CD4-positive, alpha-beta T cell treated with Interleukin-12 subunit alpha and Interleukin-12 subunit beta, for 1 hour (primary cell): ENCODE measurements around the gene HOXA6.

Experiments used
- DNase-seq: peaks from one replicate; pipeline ENCODE4 v3.0.0-alpha.2; 2020

HOXA6 gene

DNA sequence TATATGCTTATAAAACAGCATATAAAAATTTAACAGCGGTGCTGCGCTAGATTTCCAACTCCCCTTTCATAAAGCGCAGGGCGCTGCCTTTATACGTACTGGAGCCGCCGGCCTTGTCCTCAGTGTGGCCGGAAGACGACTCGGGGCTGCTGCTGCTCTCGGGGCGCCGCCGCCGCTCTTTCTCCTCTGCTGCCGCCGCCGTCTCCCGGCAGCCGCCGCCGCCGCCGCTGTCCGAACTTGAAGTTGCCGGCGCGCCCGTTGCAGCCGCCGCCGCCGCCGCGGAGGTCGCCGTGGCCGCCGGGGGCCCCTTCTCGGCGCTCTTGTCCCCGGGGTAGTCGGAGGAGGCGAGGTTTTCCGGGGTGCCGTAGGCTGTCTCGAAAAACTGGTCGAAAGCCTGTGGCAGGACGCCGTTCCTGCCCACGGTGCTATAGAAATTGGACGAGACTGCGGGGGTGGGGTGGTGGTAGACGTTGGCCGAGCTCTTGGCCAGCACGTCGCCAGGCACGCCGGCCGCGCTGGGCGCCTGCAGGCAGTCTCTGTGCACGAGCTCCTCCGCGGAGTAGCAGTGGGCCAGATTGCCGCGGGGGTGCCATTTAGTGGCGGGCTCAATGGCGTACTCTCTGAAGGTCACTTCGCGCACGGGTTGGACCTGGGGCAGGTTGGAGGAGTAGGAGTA, 36.9 kb upstream of the HOXA6 start:
- no peak for DNase-seq

DNA sequence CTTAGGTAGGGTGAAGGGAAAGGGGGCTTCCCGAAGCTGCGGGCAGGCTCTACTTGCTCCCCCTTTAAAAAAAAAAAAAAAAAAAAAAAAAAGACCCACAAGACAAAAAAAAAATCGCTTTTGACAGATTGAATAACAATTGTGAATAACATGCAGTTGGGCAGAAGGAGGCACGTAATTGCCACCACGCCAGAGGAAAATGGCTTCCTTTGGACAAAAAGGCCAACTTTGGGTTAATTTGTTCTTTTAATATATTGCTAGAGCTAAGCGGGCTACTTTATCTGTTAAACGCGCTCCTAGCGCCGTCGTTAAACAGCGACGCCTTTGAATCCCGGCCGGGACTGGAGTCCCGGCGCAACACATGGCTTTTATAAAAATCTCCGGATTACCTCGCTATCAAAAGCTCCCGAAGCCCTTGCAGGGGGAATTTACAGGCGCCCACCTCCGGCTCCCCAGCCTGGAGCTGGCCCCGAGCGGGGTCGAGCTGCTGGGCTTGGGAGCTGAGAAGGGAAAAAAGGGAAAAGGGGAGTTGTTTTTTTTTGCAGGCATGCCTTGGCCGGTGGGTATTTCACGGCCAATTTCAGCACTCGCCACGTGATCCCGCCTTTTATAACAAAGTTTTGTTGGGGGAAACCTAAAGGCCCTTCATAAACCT, 36.2 kb upstream of the HOXA6 start:
- no peak for DNase-seq

DNA sequence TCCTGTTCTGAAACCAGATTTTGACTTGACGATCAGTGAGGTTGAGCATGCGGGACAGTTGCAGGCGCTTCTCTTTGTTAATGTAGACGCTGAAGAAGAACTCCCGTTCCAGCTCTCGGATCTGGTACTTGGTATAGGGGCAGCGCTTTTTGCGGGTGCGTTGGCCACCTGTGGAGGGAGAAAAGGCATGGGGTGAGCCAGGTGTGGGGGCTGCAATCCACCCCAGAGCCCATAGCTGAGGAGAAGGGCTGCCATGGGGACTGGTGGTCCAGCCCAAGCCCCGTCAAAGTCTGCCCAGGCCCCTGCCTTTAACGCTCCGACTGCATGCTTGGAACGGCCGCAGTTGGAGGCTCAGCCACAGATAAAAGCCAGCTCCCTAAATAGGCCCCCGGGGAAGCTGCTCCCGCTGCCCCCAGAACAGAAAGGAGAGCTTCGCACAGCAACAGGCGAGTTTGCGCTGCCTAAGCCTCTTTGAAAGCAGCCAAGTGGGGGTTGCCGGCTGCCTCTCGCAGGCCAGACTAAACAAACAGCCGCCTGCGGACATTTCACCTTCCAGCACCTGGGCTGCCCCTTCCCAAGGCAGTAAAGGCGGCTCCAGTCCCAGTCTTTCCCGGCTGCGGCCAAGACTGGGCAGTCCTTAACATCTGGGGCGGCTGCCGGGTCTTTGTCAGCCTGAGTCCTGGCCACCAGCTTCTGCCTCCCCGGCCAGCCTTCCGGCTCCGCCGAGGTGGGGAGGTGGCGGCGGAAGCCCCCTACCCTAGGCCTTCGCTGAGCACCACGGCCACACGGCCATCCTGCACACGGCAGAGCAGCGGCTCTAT, 35.5 kb upstream of the HOXA6 start:
- no peak for DNase-seq

DNA sequence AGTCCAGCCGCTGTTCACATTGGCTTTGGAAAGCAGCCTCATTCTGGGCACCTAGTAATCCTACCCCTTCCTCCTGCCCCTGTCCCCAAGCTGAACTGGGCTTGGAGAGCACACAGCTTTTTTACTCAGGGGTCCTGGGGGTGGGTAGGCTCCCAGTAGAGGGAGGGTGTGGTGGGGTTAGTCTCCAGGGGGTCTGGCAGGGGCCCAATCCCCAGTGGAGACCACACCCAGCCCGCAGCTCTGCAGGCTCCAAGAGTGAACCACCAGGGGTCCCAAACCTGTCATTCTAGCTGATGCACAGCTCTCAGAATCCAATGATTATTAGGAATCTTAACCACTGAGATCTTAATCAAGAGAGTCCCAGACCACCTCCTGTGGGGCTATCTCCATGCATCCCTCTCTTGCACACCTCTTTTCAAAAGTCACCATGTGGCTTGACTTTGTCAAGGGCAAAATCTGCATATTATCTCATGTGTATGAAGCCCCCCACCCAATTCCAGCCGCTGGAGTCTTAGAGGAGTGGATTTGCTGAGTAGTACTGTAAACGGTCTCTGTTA, 34.8 kb upstream of the HOXA6 start:
- no peak for DNase-seq

GRCh38 chr7:27181795-27182275, 34.3 kb upstream of the HOXA6 start:
- no peak for DNase-seq

DNA sequence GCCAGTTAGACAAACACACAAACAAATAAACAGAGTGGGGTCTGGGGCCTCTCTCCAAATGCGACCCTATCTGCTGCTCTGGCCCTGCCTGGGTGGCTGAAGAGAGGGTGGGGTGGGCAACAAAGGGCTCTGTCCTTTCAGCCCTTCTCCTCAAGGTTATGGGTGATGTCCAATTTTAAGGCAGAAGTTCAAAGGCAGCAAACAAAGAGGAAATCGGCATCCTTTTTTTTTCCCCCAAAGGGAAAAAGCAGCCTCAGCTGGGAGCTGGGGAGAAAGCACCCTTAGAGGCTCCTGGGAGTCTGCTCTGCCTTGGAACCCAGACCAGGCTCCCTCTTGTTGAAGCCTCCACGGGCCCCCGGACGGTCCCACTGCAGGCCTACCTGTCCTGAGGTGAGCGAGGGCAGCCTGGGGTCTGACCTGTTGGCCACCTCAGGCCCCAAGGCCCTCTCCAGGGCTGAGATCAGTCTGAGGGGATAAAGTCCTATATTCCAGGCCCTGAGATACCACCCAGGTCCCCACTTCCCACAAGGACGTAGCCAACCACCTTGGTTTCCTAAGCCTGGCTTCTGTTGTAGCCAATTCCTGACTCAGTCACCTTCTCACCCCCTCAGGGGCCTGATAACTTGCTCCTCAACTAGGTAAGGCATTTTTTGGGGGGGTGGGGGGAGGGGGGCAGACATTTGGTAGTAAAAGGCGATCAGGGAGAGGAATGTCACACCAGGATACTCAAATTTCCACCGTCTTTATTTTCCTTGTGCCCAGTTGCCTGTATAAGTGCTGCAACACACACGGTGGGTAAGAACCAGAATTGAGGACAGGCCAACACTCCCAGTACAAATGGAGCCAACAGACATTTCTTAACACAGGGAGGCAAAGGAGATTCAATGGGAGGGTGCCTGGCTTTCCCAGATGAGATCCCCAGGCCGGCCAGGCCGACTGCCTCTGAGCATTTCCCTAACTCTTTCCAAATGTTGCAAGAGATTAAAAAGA, 33.2 kb upstream of the HOXA6 start:
- DNase-seq: no peak

DNA sequence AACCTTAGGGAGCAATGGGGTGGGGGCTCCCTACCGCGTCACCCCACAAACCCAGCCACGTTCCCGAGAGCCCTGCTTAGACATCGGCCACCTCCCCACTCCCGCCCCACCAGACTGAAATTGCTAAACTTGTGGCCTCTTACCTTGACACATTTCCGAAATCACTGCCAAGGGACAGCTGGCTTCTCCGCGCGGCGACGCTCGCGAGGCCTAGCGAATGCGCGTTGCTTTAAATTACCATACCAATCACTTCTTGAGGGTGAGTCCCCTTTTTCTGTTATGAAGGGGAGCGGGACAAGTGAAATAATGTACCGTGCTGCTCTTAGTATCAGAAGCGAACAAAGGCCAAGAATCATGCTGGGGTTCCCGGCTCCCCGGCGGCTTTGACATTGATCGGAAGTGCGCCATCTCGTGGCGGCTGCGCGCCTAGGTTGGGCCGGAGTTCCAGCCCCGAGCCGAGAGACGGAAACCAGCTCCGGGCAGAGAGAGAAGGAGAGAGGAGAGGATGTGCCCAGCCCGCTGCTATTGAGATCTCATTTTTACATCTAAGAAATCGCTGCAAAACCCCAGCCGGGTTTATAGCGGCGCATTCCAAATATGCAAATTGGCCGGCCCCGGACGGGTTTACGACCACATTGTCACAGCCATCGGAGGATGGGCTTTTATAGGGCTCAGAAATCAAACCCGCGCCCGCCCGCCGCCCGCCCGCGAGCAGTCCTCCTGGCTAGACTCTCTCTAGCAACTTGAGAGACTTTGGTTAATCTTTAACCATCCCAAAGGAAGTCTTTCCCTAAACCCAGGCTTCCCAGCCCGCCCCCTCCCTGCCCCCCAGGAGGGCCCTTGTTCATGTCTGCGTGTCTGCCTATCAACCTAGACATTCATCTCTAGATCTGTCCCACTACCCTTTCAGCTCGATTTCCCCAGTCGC, 32.2 kb upstream of the HOXA6 start:
- peak; percentile 62 for DNase-seq

- DNase-seq: no peak
Observed at GRCh38 chr7:27179030-27179429, 31.5 kb upstream of the HOXA6 start.

DNA sequence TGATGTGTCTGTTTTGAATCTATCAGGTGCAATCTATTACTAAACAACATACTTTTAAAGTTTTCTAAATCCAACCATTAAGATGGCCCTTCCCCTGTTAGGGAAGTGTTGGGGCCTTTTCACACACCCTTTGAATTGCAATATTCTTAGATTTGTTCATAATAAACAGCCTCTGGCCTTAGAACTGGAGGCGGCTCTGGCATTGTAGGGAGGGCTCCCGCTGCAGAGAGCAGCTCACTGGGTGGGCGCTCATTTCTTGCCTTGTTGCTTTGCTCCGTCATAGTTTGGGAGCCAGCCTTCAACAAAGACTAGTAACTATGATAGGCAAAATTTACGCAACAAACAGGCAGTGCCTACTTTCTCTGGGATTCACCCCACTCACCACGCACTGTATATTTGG, 30.8 kb upstream of the HOXA6 start:
- no peak for DNase-seq

DNA sequence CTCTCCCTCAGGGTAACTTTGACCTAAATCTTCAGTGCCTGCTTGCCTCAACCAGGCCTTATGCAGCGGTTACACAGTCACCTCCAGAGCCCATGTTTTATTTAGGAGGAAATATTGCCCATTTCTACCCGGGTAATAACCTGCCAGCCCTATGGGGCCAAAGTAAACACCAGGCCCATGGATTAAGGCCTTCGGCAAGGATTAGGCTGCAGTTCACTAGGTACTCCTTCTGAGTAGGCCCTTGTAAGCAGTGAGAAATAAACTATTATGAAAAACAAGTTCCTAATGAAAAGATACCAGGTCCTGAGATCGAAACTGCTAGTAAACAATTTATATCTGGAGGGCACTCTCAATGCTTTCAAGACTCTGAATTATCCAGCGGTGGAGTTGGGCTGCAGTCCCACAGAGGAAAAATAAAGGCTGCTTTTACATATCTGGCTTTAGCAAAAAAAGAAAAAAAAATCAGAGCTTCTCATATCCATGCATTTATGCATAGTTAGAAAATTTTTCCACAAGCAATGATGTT, 30.3 kb upstream of the HOXA6 start:
- DNase-seq: no peak

DNA sequence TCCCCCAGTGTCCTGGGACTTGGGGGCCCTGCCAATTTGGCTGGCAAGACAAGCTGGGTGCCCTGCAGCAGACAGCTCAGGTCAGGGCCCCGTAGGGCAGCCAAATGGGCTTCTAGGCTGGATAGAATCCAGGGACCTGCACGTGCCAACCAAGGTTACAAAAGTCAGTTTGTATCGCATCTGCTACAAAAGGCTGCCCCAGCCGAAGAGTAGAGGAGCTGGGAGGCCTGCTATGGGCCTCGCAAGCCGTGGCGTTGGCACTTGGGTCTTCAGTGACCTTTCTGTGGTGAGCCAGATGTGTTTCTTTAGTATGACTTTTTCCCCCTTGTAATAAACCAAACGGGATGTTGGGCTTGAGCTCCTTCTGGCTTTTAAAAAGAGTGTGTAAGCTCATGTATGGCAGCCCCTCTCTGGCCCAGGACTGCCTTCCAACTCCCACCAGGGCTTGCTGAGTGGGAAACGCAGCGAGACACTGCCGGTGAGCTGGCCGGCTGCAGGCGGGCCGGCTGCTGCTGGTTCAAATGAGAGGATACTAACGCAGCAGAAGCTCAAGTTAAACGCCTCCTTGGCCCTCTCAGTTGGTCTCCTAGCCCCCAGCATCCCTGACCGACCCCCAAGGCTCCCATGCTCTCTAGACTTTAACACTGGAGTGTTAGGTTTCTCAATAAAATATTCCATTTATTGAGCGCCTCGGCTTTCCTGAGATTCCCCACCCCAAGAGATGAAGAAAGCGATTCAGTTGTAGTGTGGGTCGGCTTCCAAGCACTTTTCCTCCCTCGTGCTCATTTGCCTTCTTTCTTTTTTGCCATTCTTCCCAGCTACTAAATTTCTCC, 29.6 kb upstream of the HOXA6 start:
- no peak for DNase-seq

DNA sequence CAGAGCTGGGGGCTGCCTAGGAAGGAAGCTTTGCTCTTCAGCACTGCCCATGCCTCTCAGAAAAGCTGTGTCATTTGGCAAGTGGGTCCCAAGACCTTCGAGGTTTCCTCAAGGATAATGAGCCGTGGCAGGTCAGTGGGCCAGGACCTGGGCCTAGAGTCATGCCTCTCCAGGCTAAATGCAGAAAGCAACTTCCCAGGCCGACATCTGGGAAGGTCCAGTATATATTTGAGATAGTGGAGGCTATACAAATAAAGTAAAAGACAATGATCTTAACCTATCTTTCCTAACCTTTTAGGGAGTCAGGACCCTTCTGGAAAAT, 28.9 kb upstream of the HOXA6 start:
- no peak for DNase-seq

DNA sequence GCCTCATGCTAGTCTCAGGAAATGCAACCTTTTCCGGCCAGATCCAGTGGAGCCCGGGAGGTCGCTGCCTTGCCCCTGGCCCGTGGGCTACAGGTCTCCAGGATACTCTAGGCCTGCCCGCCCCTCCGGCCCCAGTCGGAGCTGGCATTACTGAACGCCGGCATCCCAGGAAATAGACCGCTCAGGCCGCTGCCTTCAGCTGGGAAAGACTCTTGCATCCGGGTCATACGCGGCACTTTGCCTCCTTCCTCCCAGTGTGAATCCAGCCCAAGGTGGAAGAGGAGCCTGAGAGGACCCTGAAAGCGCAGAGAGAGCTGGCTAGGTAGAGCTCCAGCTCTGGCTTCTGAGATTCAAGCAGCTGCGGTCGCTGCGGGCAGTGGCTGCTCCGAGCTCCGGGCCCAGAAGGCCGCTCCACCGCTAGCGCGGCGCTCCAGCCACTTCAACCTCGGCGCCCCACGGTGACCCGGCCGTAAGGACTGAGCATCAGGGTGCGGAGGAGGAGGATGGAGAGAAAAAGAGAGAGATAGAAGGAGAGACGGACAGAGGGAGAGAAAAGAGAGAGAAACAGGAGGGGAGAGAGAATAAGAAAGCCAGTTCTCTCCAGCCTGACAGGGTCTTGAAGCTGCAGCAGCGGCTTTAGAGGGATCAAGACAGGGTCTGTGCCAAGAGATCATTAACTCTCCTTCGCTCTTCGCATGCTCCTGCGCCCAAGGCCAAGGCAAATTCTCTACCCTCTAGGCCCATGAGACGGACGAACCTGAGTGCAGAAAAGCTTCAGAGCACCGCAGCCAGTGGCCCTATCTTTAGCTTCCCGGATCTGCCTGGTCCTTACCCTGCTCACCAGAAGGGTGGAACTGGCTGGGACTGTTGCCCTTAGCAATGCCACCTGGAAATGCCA, 28.3 kb upstream of the HOXA6 start:
- no peak for DNase-seq

GRCh38 chr7:27174874-27175625, 27.5 kb upstream of the HOXA6 start:
- DNase-seq: no peak

GRCh38 chr7:27173956-27174873, 26.6 kb upstream of the HOXA6 start, which contains the start of gene HOXA10:
HOXA10 (minus strand) TSS chr7:27174320; CDS start chr7:27174306, 14 bp downstream.
- no peak for DNase-seq

GRCh38 chr7:27173511-27173955, 26.0 kb upstream of the HOXA6 start:
- peak; percentile 26 for DNase-seq
